GM12872 (cell line): Measurements from ENCODE around the gene CHRM2.

Experiments
- TF ChIP-seq, protein P1 (sequence below): IDR thresholded peaks from 3 replicates; pipeline ENCODE4 v1.5.1; 2011; ENCODE audit warnings: low read depth, mild to moderate bottlenecking, low read length, moderate library complexity; ENCODE audit not compliant: insufficient read depth

The CHRM2 gene

DNA sequence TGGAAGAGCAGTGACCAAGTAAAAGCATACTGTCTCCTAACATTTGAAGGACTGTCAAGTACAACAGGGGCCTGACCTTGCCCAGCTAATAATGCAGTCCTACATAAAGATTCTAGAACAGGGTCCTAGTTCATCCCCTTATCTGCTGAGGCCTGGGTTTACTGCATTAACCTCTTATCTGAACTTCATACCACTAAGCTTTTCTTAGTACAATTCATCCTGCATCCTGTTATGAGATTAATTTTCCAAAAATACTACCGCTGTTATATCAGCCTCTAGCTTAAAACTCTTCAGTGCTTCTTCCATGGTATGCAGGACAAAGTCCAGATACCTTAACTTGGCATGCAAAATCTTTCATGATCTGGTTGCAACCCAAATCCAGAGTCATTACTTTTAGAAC, 72.5 kb downstream of the CHRM2 start:
- TF ChIP-seq, protein P1, sequence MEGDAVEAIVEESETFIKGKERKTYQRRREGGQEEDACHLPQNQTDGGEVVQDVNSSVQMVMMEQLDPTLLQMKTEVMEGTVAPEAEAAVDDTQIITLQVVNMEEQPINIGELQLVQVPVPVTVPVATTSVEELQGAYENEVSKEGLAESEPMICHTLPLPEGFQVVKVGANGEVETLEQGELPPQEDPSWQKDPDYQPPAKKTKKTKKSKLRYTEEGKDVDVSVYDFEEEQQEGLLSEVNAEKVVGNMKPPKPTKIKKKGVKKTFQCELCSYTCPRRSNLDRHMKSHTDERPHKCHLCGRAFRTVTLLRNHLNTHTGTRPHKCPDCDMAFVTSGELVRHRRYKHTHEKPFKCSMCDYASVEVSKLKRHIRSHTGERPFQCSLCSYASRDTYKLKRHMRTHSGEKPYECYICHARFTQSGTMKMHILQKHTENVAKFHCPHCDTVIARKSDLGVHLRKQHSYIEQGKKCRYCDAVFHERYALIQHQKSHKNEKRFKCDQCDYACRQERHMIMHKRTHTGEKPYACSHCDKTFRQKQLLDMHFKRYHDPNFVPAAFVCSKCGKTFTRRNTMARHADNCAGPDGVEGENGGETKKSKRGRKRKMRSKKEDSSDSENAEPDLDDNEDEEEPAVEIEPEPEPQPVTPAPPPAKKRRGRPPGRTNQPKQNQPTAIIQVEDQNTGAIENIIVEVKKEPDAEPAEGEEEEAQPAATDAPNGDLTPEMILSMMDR, result no peak

DNA sequence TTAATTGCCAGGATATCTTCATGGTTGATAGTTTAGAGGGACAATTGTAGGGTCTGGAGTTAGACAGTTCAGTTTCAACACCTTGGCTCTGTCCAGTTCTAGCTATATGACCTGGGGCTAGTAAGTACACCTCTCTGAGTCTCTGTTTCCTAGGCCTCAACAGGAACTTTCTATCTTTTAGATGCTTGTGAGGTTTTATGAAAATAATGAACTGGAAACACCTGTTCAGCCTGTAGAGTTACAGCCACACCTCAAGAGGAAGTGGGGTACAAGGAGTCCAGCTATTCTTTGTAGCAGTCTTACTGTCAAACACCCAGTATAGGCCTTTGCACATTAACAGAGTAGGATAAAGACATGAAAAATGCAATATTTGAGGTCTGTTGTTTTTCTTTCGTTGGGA, 73.4 kb downstream of the CHRM2 start:
- TF ChIP-seq, protein P1, result no peak

DNA sequence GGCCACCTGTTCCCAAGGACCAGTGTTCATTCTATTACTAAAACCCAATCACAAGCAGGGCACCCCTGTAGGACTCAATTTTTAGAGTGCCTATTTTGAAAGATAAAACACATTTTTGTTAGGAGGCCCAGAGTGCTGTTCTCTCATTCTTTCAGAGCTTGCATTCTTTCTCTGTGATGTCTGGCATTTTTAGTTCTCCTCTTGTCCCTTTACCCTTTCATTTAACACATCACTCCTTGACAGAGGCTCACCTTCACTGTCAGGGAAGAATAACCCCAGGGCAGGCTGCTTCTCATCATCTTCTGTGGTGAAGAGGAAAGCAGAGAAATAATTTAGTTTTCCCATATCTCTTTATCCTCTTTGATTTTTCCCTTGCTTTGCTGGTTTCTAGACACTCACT, 73.9 kb downstream of the CHRM2 start:
- TF ChIP-seq, protein P1, result no peak

DNA sequence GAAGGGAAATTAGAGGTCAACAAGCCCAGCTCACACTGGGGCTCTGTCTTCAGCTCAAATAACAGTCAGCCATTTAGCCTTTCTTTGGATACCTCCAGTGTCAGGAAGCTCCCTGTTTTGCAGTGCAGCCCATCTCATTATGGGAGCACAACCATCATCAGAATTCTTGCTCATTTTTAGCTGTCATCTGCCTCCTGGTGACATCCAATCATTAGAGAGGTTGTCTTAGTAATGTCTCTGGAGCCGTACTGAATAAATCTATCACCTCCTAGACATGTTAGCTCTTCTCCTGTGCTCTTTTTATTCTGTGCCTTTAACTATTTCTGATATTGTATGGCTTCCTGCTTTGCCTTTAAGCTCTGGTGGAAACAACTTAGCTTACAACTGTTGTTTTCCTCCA, 74.5 kb downstream of the CHRM2 start:
- TF ChIP-seq, protein P1, result no peak

DNA sequence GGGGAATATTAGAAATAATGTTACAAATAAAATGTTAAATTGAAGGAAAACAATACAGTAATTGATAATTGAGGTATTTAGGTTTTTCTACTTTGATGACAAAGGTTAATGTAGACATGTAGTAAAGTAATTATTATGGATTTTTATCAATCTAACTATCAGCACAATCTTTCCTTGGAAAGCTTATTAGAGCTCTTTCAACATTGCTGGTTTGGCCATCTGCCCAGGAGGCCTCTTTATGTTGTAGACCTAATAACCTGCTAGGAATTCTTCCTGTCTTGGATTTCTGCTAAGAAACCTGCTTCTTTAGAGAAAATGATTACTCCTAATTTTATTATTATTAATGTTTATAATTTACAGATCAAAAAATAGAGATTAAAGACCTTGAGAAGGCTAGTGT, 78.9 kb downstream of the CHRM2 start:
- TF ChIP-seq, protein P1, result no peak

DNA sequence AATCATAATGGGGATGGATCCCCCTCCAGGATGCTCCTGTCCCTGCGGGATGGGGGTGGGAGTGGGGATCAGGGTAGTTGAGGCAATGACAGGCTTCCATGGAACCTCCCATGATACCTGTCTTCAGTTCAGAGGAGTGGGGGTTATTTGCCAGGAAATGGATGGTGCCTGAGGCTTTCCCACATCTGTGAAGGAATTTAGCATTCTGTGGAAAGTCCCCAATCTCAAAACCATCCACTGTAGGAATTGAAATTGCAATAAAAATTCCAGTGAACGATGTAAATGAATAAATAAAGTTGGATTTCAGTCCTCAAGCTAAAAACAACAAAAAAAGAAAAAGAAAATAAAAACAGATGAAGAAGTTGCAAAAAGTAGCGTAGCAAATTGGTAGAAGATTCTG, 81.9 kb downstream of the CHRM2 start:
- TF ChIP-seq, protein P1, result no peak

DNA sequence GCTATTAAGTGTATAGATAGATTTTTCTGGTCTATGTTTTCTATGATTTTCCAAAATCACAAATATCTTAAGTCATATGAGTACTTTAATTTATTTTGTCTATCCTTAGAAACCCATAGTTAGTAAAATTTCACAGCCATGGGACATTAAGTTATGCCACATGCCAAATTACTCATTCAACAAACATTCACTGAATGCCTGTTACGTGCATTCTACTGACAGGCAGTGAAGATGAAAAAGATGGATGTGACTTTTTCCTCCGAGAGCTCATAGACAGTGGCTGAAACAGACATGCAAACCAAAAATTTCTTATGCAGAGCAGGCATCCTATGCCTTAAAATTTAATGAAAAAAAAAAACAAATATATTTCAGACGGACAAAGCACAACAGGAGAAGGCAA, 84.9 kb downstream of the CHRM2 start:
- TF ChIP-seq, protein P1, result no peak

DNA sequence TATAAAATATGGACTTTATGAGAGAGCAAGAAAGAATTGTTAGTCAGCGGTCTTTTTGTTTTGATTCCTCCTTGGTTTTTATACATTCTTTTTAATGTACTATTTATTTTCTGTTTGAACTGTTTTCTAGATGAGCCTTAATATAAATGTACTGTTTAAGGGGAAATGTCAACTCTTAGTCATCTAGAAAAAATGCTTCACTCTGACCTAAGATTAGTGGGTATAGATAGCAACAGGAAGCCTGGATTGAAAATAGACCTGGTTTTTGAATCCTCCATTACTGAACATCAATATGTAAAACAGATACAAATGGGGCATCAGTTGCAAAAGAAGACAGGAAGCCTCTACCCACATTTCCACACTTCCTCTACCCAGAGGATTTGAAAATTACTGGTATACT, 87.8 kb downstream of the CHRM2 start:
- TF ChIP-seq, protein P1, result no peak
